HFFc6 (cell line): ENCODE data around the gene IQCK. TPM values are rescaled to one million over a fixed set of nuclear protein-coding genes. Genes with fewer than 3 reads are reported as not detected.

ENCODE experiments used
- DNase-seq: peaks from one replicate; pipeline ENCODE4 v3.0.0-alpha.2; 2018
- H3K27ac Mint-ChIP-seq: 2 replicates; pipeline ENCODE4 v1.8.0; 2020; ENCODE audit warnings: mild to moderate bottlenecking, mixed read lengths
- H3K27me3 Mint-ChIP-seq: 2 replicates; pipeline ENCODE4 v1.8.0; 2021; ENCODE audit warnings: mild to moderate bottlenecking, moderate library complexity, mixed read lengths; ENCODE audit not compliant: insufficient read depth
- H3K36me3 Mint-ChIP-seq: 2 replicates; pipeline ENCODE4 v1.8.0; 2021; ENCODE audit warnings: low read depth, mixed read lengths
- H3K4me1 Mint-ChIP-seq: 2 replicates; pipeline ENCODE4 v1.8.0; 2020; ENCODE audit warnings: low read depth, mixed read lengths
- H3K4me3 Mint-ChIP-seq: 2 replicates; pipeline ENCODE4 v1.8.0; 2020; ENCODE audit warnings: mild to moderate bottlenecking, moderate library complexity, mixed read lengths
- H3K9me3 Mint-ChIP-seq: 2 replicates; pipeline ENCODE4 v1.8.0; 2020; ENCODE audit warnings: mild to moderate bottlenecking, mixed read lengths
- CTCF ChIP-seq: fragments of 200-600 bp; sonication (generic); IDR thresholded peaks from 2 replicates; pipeline ENCODE4 v1.5.0; 2021; ENCODE audit warnings: antibody characterized with exemption, mild to moderate bottlenecking
- total RNA-seq, 6 experiments: library from RNA; stranded (reverse); fragmentation: NEBNext Ultra II Directional; extraction: Animal tissue kit (Norgen Biotek cat#: 25700); gene quantifications; 2 replicates in 1 of 6; 3 replicates in 5 of 6; pipeline ENCODE4 v1.2.3, GENCODE V29; 2021

Gene IQCK
- total RNA-seq, 6 experiments from 2014 or later: 2.2 to 5.0 (median 2.8) TPM

- no peak for TF ChIP-seq CTCF
- no peak overlapping the region for H3K4me3 Mint-ChIP-seq
- no peak for DNase-seq
- H3K9me3 Mint-ChIP-seq: no peaks in the 10 kb centered on the region; the same call in 1 of the 2 replicates
- no peaks in the 10 kb centered on the region for H3K36me3 Mint-ChIP-seq
- peaks cover 8% of the 10 kb centered on the region for H3K27me3 Mint-ChIP-seq
- no peak overlapping the region for H3K27ac Mint-ChIP-seq
- H3K4me1 Mint-ChIP-seq: no peaks in the 10 kb centered on the region
These were observed 138.0 kb downstream of the IQCK start for GRCh38 chr16:19856120-19856519.

DNA sequence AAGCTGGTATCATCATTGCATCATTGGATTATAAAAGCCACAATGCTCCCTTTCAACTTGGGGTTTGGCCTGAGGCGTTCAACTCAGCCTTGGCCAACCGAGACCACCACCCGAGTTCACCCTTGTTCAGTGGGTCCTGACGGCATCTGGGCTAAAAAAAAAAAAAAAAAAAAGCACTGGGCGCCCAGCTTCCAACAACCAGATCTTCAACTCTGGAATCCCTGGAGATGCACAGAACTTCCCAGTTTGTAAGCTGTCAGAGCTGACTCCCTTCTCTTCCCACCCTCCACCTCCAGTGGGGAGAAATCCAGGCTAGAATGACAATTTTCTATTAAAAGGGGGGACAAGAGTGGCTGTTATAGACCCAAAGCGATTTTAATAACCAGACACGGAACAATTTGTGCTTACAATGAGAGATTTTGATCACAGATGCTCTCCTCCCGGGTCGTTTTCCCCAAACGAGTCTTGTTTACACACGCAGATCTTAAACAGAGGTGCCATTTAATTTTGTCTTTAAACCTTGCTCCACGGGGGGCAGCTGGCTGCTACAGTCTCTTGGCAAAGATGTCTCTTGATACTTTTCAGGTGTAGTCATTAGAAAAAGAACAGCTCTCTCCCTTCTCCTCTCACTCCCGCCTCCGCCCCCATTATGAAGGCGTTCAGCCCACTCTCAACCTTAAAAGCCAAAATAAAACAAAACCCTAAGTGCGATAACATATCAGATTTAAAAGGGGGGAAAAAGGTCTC, 139.7 kb downstream of the IQCK start:
- no peaks in the 10 kb centered on the region for H3K36me3 Mint-ChIP-seq
- H3K4me1 Mint-ChIP-seq: no peaks in the 10 kb centered on the region
- H3K27ac Mint-ChIP-seq: no peak overlapping the region
- DNase-seq: no peak
- no peak for TF ChIP-seq CTCF
- H3K9me3 Mint-ChIP-seq: no peaks in the 10 kb centered on the region
- H3K4me3 Mint-ChIP-seq: no peak overlapping the region
- H3K27me3 Mint-ChIP-seq: peaks cover 8% of the 10 kb centered on the region

DNA sequence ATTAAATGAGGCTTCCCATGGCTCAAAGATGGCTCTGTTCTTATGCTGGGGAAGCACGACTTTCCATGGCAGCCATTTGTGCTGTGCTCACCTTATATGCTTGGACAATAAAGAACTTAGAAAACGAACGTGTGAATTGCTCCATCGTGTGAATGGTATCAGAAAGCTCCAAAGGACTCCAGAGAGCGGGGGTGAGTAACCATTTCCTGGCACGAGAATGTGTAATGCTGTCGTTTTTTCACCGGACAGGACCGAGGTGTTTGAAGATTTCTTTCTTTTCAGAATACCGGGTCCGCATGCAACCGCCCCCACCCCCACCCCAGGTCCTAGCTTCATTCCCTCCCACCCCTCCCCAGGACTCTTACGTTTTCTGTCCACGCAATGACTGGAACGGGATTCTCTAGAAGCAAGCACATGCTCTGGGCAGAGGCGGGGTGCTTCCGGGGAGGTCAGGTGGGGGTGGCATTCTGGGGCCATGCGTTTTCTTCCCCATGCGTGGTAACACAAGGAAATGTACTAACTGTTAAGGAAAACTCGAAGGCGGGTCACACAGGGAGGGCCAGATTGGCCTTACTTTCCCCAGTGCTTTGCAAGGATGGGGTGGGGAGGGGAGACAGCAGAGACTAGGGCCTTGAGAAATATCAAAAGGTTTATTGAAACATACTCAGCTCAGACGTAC, 140.4 kb downstream of the IQCK start:
- H3K36me3 Mint-ChIP-seq: no peaks in the 10 kb centered on the region
- DNase-seq: no peak
- H3K4me1 Mint-ChIP-seq: no peaks in the 10 kb centered on the region
- TF ChIP-seq CTCF: no peak
- no peak overlapping the region for H3K4me3 Mint-ChIP-seq
- no peak overlapping the region for H3K27ac Mint-ChIP-seq
- H3K27me3 Mint-ChIP-seq: peaks cover 8% of the 10 kb centered on the region
- H3K9me3 Mint-ChIP-seq: no peaks in the 10 kb centered on the region

DNA sequence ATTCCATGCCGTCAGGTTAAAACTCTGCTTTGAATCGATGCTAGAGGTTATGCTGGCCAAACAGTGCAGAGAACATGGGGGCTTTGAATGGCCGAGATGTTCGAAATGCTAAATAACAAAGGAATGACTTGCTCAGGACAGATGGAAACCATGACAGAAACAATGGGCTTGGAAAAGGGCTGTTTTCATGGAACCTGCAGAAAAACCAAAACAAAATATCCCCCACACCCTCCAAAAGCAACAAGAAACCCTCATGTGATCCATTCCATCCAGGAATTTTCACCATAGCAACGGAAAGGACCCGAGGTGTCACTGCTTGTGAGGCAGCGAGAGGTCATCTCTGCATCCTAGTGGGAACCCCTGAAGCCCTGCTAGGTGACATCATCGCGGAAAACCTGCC, 141.1 kb downstream of the IQCK start:
- H3K4me1 Mint-ChIP-seq: no peaks in the 10 kb centered on the region
- TF ChIP-seq CTCF: no peak
- no peak overlapping the region for H3K4me3 Mint-ChIP-seq
- H3K9me3 Mint-ChIP-seq: no peaks in the 10 kb centered on the region
- no peak for DNase-seq
- no peak overlapping the region for H3K27ac Mint-ChIP-seq
- H3K36me3 Mint-ChIP-seq: no peaks in the 10 kb centered on the region
- H3K27me3 Mint-ChIP-seq: peaks cover 8% of the 10 kb centered on the region

DNA sequence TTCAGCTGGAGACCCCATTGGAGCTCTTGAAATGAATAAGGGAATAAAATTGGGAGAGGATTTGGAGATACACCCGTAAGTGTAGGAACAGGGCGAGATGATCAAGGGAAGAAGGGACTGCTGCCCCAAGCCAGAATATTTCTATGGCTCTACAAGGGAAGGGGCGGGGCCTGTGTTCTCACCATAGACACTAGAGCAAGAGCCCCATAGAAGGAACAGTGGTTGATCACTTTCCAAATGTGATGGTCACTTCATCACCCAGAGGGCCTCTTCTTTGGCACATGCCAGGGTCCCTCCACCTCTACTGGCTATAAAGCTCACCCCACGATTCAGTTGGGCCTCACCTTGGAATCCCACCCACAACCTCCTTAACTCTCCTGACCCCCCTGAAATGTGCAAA, 141.5 kb downstream of the IQCK start:
- DNase-seq: no peak
- Mint-ChIP-seq H3K27me3 (peaks cover 4% of the 10 kb centered on the region), H3K36me3 (no peaks in the 10 kb centered on the region), H3K9me3 (no peaks in the 10 kb centered on the region), H3K4me3 (no peak overlapping the region), H3K4me1 (no peaks in the 10 kb centered on the region), H3K27ac (no peak overlapping the region)
- TF ChIP-seq CTCF: no peak
